Heart left ventricle (tissue), 13 donors: ENCODE results near the gene ZNF668.

Experiments
- POLR2A ChIP-seq, 2 donors: fragments of 450-650 bp; IDR thresholded peaks; one replicate each; pipeline ENCODE4 v1.6.1; 2017; ENCODE audit warnings: antibody characterized with exemption in 2 of 2, mild to moderate bottlenecking in 2 of 2, moderate library complexity in 2 of 2
- TF ChIP-seq, protein P1 (sequence below), 12 donors: fragments of 200-600 bp; sonication (generic) in 4 of 12; IDR thresholded peaks; one replicate each; pipeline versions ENCODE4 v1.5.0 to v1.8.0; 2018 to 2022; ENCODE audit warnings: antibody characterized with exemption in 12 of 12, mild to moderate bottlenecking in 5 of 12
- donor health status: ischemic (EF 13 %, LVEDD 7.1; RV severe dilation, severe dysfunction).
- donor health status: DM: no; HTN: yes; CAD: no.
- donor health status: DM: no; HTN: no; CAD: no.
- donor health status: ischemic (EF 25% LVEDD 6.9; RV normal size, moderate dysfunction).
- donor health status: ischemic (EF 25% LVEDD 5.7; RV mildly dilated, moderate dysfunction).
- donor health status: ischemic (EF 35%, LVEDD 5.7; RV mildly dilated, moderate dysfunction).
- donor health status: nonischemic (EF 11% LVEDD 7.7; RV severe dilation, severe dysfunction).
- donor health status: DM: yes; HTN: yes; CAD: no.
- donor health status: PGD.
- donor health status: ischemic (EF 29% LVEDD 5.4; RV normal size, mild dysfunction).
- donor health status: nonischemic (EF 23%, LVEDD 6.1; RV moderate dilation, normal function).

DNA sequence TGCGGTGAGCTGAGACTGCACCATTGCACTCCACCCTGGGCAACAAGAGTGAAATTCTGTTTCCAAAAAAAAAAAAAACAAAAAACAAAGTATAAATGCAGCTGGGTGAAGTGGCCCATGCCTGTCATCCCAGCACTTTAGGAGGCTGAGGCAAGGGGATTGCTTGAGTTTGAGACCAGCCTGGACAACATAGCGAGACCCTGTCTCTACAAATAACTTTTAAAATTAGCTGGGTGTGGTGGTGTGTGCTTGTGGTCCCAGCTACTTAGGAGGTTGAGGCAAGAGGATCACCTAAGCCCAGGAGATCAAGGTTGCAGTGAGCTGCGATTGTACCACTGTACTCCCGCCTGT, 50.8 kb downstream of the ZNF668 start:
- no peak for TF ChIP-seq POLR2A (IDR thresholded peaks at IDR 0.05)
- TF ChIP-seq, protein P1, sequence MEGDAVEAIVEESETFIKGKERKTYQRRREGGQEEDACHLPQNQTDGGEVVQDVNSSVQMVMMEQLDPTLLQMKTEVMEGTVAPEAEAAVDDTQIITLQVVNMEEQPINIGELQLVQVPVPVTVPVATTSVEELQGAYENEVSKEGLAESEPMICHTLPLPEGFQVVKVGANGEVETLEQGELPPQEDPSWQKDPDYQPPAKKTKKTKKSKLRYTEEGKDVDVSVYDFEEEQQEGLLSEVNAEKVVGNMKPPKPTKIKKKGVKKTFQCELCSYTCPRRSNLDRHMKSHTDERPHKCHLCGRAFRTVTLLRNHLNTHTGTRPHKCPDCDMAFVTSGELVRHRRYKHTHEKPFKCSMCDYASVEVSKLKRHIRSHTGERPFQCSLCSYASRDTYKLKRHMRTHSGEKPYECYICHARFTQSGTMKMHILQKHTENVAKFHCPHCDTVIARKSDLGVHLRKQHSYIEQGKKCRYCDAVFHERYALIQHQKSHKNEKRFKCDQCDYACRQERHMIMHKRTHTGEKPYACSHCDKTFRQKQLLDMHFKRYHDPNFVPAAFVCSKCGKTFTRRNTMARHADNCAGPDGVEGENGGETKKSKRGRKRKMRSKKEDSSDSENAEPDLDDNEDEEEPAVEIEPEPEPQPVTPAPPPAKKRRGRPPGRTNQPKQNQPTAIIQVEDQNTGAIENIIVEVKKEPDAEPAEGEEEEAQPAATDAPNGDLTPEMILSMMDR (IDR thresholded peaks at IDR 0.05): no peak
